H1 (cell line): ENCODE measurements around the gene HORMAD2. TPM values are rescaled to one million over a fixed set of nuclear protein-coding genes. Genes with fewer than 3 reads are reported as not detected.

ENCODE experiments used
- CTCF ChIA-PET: fragments of 300-600 bp; sonication (Branson Sonifier 250); formaldehyde crosslinking; loops from one replicate; lab custom pipeline; 2021; ENCODE audit not compliant: partially characterized antibody; lab: Charles Lee
- POLR2A ChIA-PET: fragments of 300-600 bp; sonication (Branson Sonifier 250); formaldehyde crosslinking; loops from one replicate; lab custom pipeline; 2021; ENCODE audit warnings: inconsistent platforms; ENCODE audit not compliant: partially characterized antibody; lab: Charles Lee
- DNase-seq, 2 experiments: peaks; one replicate each; pipeline versions ENCODE4 v3.0.0 to v3.0.0-alpha.2; 2010 to 2022; ENCODE audit warnings: low spot score in 2 of 2, low read depth in 1 of 2, mixed read lengths in 1 of 2
- FAIRE-seq: peaks from 2 replicates; lab custom pipeline; 2011; peaks lifted over from hg19 to GRCh38; lab: Jason Lieb, UNC
- H2AFZ ChIP-seq: 2 replicates; pipeline ENCODE4 v1.8.1; 2012; ENCODE audit warnings: low read length, inconsistent platforms
- H2AK5ac ChIP-seq: 2 replicates; pipeline ENCODE4 v1.6.1; 2013; ENCODE audit warnings: low read depth, low read length
- H2BK120ac ChIP-seq: replicated peaks from 2 replicates; pipeline ENCODE3; 2013; ENCODE audit warnings: low read depth, low read length, inconsistent platforms
- H2BK12ac ChIP-seq: 2 replicates; pipeline ENCODE4 v1.6.1; 2013; ENCODE audit warnings: low read depth, low read length
- H2BK15ac ChIP-seq: 2 replicates; pipeline ENCODE4 v1.6.1; 2013; ENCODE audit warnings: low read length
- H2BK20ac ChIP-seq: 2 replicates; pipeline ENCODE4 v1.6.1; 2013; ENCODE audit warnings: low read length
- H2BK5ac ChIP-seq: 2 replicates; pipeline ENCODE4 v1.6.1; 2013; ENCODE audit warnings: low read depth, low read length
- H3K14ac ChIP-seq: 2 replicates; pipeline ENCODE4 v1.6.1; 2013; ENCODE audit warnings: inconsistent platforms; ENCODE audit not compliant: insufficient read length
- H3K18ac ChIP-seq: 2 replicates; pipeline ENCODE4 v1.6.1; 2013; ENCODE audit warnings: low read length; ENCODE audit errors: extremely low read depth
- H3K23ac ChIP-seq: 2 replicates; pipeline ENCODE4 v1.6.1; 2013; ENCODE audit warnings: inconsistent platforms; ENCODE audit not compliant: insufficient read length
- H3K23me2 ChIP-seq: 2 replicates; pipeline ENCODE4 v1.6.1; 2013; ENCODE audit warnings: low read depth, low read length
- H3K27ac ChIP-seq: 2 replicates; pipeline ENCODE4 v1.6.1; 2011; ENCODE audit warnings: low read depth, low read length, inconsistent platforms
- H3K27me3 ChIP-seq, 4 experiments: replicated peaks in 1 of 4; 1 replicate in 1 of 4; 2 replicates in 3 of 4; pipeline versions ENCODE4 v1.6.1 to v1.8.1; 2011 to 2013; ENCODE audit warnings: low read length in 3 of 4, mild to moderate bottlenecking in 3 of 4, inconsistent platforms in 2 of 4, mixed read lengths in 2 of 4, moderate library complexity in 1 of 4; ENCODE audit not compliant: control insufficient read depth in 3 of 4, insufficient read depth in 3 of 4; ENCODE audit errors: extremely low read depth in 1 of 4
- H3K36me3 ChIP-seq, 4 experiments: 2 replicates each; pipeline versions ENCODE4 v1.6.1 to v1.8.1; 2011 to 2013; ENCODE audit warnings: mild to moderate bottlenecking in 4 of 4, low read length in 3 of 4, moderate library complexity in 2 of 4, control low read depth in 1 of 4, inconsistent platforms in 1 of 4; ENCODE audit not compliant: insufficient read depth in 4 of 4, control insufficient read depth in 2 of 4
- H3K4ac ChIP-seq: replicated peaks from 2 replicates; pipeline ENCODE3; 2013; ENCODE audit warnings: low read length, low read depth, mixed read lengths, inconsistent platforms; ENCODE audit not compliant: insufficient read length
- H3K4me1 ChIP-seq, 4 experiments: replicated peaks in 1 of 4; 1 replicate in 1 of 4; 2 replicates in 3 of 4; pipeline versions ENCODE4 v1.6.1 to v1.8.1; 2011 to 2013; ENCODE audit warnings: low read length in 3 of 4, inconsistent platforms in 2 of 4, mixed read lengths in 1 of 4; ENCODE audit not compliant: insufficient read depth in 4 of 4, control insufficient read depth in 3 of 4
- H3K4me2 ChIP-seq, 2 experiments: 2 replicates each; pipeline versions ENCODE4 v1.6.1 to v1.8.1; 2011 to 2013; ENCODE audit warnings: low read depth in 2 of 2, low read length in 2 of 2, control low read depth in 1 of 2, inconsistent platforms in 1 of 2, mild to moderate bottlenecking in 1 of 2; ENCODE audit not compliant: insufficient read depth in 1 of 2
- H3K4me3 ChIP-seq, 4 experiments: fragments of 200-600, 300-600 bp in 1 of 4; sonication (generic), shearing (Covaris generic), sonication (Bioruptor Twin) in 1 of 4; 2 replicates each; pipeline versions ENCODE4 v1.5.1 to v1.8.1; 2011 to 2016; ENCODE audit warnings: low read length in 4 of 4, low read depth in 3 of 4, control low read depth in 2 of 4, inconsistent platforms in 2 of 4, mild to moderate bottlenecking in 2 of 4, mixed read lengths in 1 of 4, moderate library complexity in 1 of 4; ENCODE audit not compliant: insufficient read depth in 2 of 4; ENCODE audit errors: extremely low read depth in 1 of 4
- H3K56ac ChIP-seq: replicated peaks from 2 replicates; pipeline ENCODE3; 2013; ENCODE audit warnings: low read depth, mild to moderate bottlenecking, mixed read lengths, low read length, inconsistent platforms; ENCODE audit not compliant: insufficient read length
- H3K79me1 ChIP-seq: 2 replicates; pipeline ENCODE4 v1.6.1; 2013; ENCODE audit warnings: low read depth, low read length, control low read depth
- H3K79me2 ChIP-seq, 2 experiments: 2 replicates each; pipeline versions ENCODE4 v1.6.1 to v1.8.1; 2012 to 2013; ENCODE audit warnings: low read length in 2 of 2, mild to moderate bottlenecking in 2 of 2, inconsistent platforms in 1 of 2; ENCODE audit not compliant: insufficient read depth in 2 of 2, control insufficient read depth in 1 of 2
- H3K9ac ChIP-seq, 4 experiments: replicated peaks in 1 of 4; 1 replicate in 1 of 4; 2 replicates in 3 of 4; pipeline versions ENCODE4 v1.6.1 to v1.8.1; 2011 to 2013; ENCODE audit warnings: low read depth in 3 of 4, low read length in 3 of 4, control low read depth in 2 of 4, mild to moderate bottlenecking in 2 of 4, moderate library complexity in 2 of 4, inconsistent platforms in 1 of 4; ENCODE audit errors: extremely low read depth in 1 of 4
- H3K9me3 ChIP-seq, 2 experiments: 2 replicates each; pipeline versions ENCODE4 v1.6.1 to v1.8.1; 2012 to 2013; ENCODE audit warnings: mild to moderate bottlenecking in 2 of 2, moderate library complexity in 2 of 2, control low read depth in 1 of 2, inconsistent platforms in 1 of 2, low read depth in 1 of 2, low read length in 1 of 2, mixed read lengths in 1 of 2; ENCODE audit not compliant: insufficient read depth in 2 of 2
- H4K20me1 ChIP-seq, 2 experiments: replicated peaks in 1 of 2; 2 replicates each; pipeline versions ENCODE3 to v1.8.1; 2011 to 2013; ENCODE audit warnings: inconsistent platforms in 2 of 2, low read length in 2 of 2, mild to moderate bottlenecking in 1 of 2; ENCODE audit not compliant: insufficient read depth in 2 of 2, control insufficient read depth in 1 of 2
- H4K5ac ChIP-seq: 2 replicates; pipeline ENCODE4 v1.6.1; 2013; ENCODE audit warnings: low read length, low read depth, mixed read lengths, inconsistent platforms; ENCODE audit not compliant: insufficient read length
- H4K8ac ChIP-seq: 2 replicates; pipeline ENCODE4 v1.8.0; 2013; ENCODE audit warnings: mild to moderate bottlenecking, moderate library complexity, low read length, inconsistent platforms; ENCODE audit not compliant: insufficient read depth; ENCODE audit errors: extremely low read depth
- H4K91ac ChIP-seq: replicated peaks from 2 replicates; pipeline ENCODE3; 2013; ENCODE audit warnings: low read length, mixed read lengths, inconsistent platforms; ENCODE audit not compliant: insufficient read length
- CEBPB ChIP-seq: IDR thresholded peaks from 2 replicates; pipeline ENCODE4 v1.6.1; 2012; ENCODE audit warnings: low read depth, low read length
- FOSL1 ChIP-seq: IDR thresholded peaks from 2 replicates; pipeline ENCODE4 v1.6.1; 2011; ENCODE audit warnings: mild to moderate bottlenecking, low read depth, low read length, moderate library complexity; ENCODE audit not compliant: insufficient read depth
- HDAC2 ChIP-seq, 2 experiments: fragments of 300-600 bp in 1 of 2; sonication (generic) in 1 of 2; IDR thresholded peaks; 2 replicates each; pipeline ENCODE4 v1.6.1; 2011 to 2012; ENCODE audit warnings: low read depth in 2 of 2, low read length in 2 of 2, mild to moderate bottlenecking in 2 of 2, moderate library complexity in 2 of 2, borderline replicate concordance in 1 of 2, inconsistent platforms in 1 of 2
- KDM5A ChIP-seq: fragments of 200-600 bp; IDR thresholded peaks from 2 replicates; pipeline ENCODE4 v1.7.1; 2012; ENCODE audit warnings: mild to moderate bottlenecking, low read length, inconsistent platforms, mixed read lengths
- NANOG ChIP-seq: IDR thresholded peaks from 2 replicates; pipeline ENCODE4 v1.6.1; 2011; ENCODE audit warnings: low read length, low read depth, mild to moderate bottlenecking, inconsistent platforms; ENCODE audit not compliant: insufficient read depth, poor library complexity, severe bottlenecking
- NRF1 ChIP-seq: IDR thresholded peaks from 2 replicates; pipeline ENCODE4 v1.6.1; 2011; ENCODE audit warnings: mild to moderate bottlenecking, low read depth, low read length, improper control_type of control experiment
- POU5F1 ChIP-seq: IDR thresholded peaks from 2 replicates; pipeline ENCODE4 v1.6.1; 2011; ENCODE audit warnings: low read depth, mild to moderate bottlenecking, low read length, moderate library complexity
- RAD21 ChIP-seq, 2 experiments: IDR thresholded peaks in 1 of 2; conservative IDR thresholded peaks in 1 of 2; 2 replicates each; pipeline ENCODE4 v1.6.1; 2011; ENCODE audit warnings: low read depth in 2 of 2, low read length in 2 of 2, improper control_type of control experiment in 1 of 2, inconsistent platforms in 1 of 2, mild to moderate bottlenecking in 1 of 2, moderate library complexity in 1 of 2
- SUZ12 ChIP-seq: fragments of 200-600 bp; sonication (generic); IDR thresholded peaks from 2 replicates; pipeline ENCODE4 v1.6.1; 2012; ENCODE audit warnings: mild to moderate bottlenecking, inconsistent platforms, low read length, moderate library complexity, mixed read lengths
- WGBS, 2 experiments: shearing (Covaris generic) in 1 of 2; methylation state at CpG; one replicate each; pipeline versions ENCODE4 v1.1.6 to v1.1.7; 2013 to 2015; ENCODE audit warnings: low lambda C conversion rate in 2 of 2, mixed read lengths in 2 of 2, inconsistent platforms in 1 of 2, low coverage in 1 of 2, missing lambda C conversion rate in 1 of 2; ENCODE audit not compliant: insufficient replicate concordance in 2 of 2, insufficient coverage in 1 of 2, insufficient read length in 1 of 2; ENCODE audit errors: extremely low coverage in 1 of 2, missing lambda C conversion rate in 1 of 2; 5-methylcytosine and 5-hydroxymethylcytosine counted together
- polyA plus RNA-seq, 7 experiments: library from polyadenylated mRNA; depleted of rRNA in 3 of 7; stranded (reverse) in 5 of 7; unstranded in 2 of 7; fragments of >200 nt in 5 of 7; fragments of 200-250 nt in 2 of 7; gene quantifications; 1 replicate in 5 of 7; 2 replicates in 1 of 7; 4 replicates in 1 of 7; pipeline versions ENCODE4 v1.2.1 to v1.2.3, GENCODE V29; 2011 to 2013; ENCODE audit warnings: missing spikeins in 2 of 7, mixed read lengths in 2 of 7
- total RNA-seq: library from RNA; stranded (reverse); fragmentation: NEBNext Ultra II Directional; extraction: Animal tissue kit (Norgen Biotek cat#: 25700); gene quantifications from 2 replicates; pipeline ENCODE4 v1.2.1, GENCODE V29; 2021

The HORMAD2 gene
- total and polyA plus RNA-seq, 2 of the 8 experiments (the other 6 are each of a cell fraction or from before 2014, with no cell fraction given) = 0.03 TPM; not detected in 1

DNA sequence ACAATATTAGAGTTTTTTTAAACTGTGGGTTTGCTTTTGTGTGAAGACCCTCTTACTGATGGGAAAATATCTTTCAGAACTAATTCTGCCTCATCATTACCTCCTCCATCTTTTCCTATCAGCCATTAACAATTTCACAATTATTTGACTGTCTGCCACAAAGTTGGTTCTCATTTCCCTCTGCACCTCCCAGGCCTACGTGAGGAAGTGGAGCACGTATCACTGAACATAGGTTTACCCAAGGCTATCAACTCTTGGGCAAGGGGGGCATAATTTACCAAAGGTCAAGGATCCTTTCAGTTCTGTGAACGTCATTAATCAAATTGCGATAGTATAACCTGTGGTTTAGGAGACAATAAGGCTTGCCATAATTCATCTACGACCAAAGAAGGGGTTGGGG lies 106.2 kb downstream of the HORMAD2 start:
- POLR2A ChIA-PET = no interaction called here
- Histone ChIP-seq H3K36me3 (no peaks in the 10 kb centered on the region), H3K4me1 (peaks cover 0 to 3% (median 0%) of the 10 kb centered on the region in 4 experiments; a peak in 2 of 7 replicates), H2AFZ (no peak overlapping the region), H2BK12ac (no peak overlapping the region), H3K4me3 (no peak overlapping the region), H3K14ac (no peak overlapping the region), H3K27me3 (no peaks in the 10 kb centered on the region; a peak in 1 of 7 replicates), H3K4ac (no peak overlapping the region), H3K23ac (no peak overlapping the region), H4K20me1 (no peaks in the 10 kb centered on the region), H3K56ac (no peak overlapping the region)
- TF ChIP-seq FOSL1 (no peak), NRF1 (no peak), HDAC2 (IDR thresholded peaks at IDR 0.05; ENCODE audit: borderline replicate concordance in 1 of 2, low read depth in 2 of 2, low read length in 2 of 2) (no peak), CEBPB (no peak), POU5F1 (no peak), KDM5A (no peak), NANOG (no peak), SUZ12 (no peak), RAD21 (IDR thresholded peaks at IDR 0.05 in 1 of 2, conservative IDR thresholded peaks at IDR 0.05 in 1 of 2; ENCODE audit: low read depth in 2 of 2, low read length in 2 of 2) (no peak)
- TF ChIP-seq, all 59 proteins: peak for 0
- Histone ChIP-seq H2BK120ac (no peak overlapping the region), H4K5ac (no peak overlapping the region), H3K23me2 (no peaks in the 10 kb centered on the region), H4K8ac (no peak overlapping the region), H3K79me2 (no peaks in the 10 kb centered on the region), H2BK5ac (no peak overlapping the region), H2BK20ac (no peak overlapping the region), H3K9ac (no peak overlapping the region), H3K18ac (no peak overlapping the region), H3K79me1 (no peaks in the 10 kb centered on the region), H2AK5ac (no peak overlapping the region), H2BK15ac (no peak overlapping the region), H3K27ac (no peak overlapping the region), H3K9me3 (no peaks in the 10 kb centered on the region), H3K4me2 (no peak overlapping the region), H4K91ac (no peak overlapping the region)
- CTCF ChIA-PET = no interaction called here
- DNase-seq (no peak), FAIRE-seq (no peak)
- 94% methylated on average over 5 of the region's 5 CpGs; no CpG with 5 or more reads in 1 of the 2 experiments for WGBS, 2 experiments
